Nephron (organoid): ENCODE measurements around the gene KRT84.

Source experiments
- H3K27ac Mint-ChIP-seq, 3 experiments: 2 replicates each; pipeline ENCODE4 v1.8.0; 2020; ENCODE audit warnings: mixed read lengths in 3 of 3, mild to moderate bottlenecking in 2 of 3, moderate library complexity in 1 of 3
- H3K27me3 Mint-ChIP-seq: 2 replicates; pipeline ENCODE4 v1.8.0; 2021; ENCODE audit warnings: low read depth, mild to moderate bottlenecking, moderate library complexity, mixed read lengths
- H3K36me3 Mint-ChIP-seq: 2 replicates; pipeline ENCODE4 v1.8.0; 2020; ENCODE audit warnings: low read depth, mixed read lengths
- H3K4me1 Mint-ChIP-seq: 2 replicates; pipeline ENCODE4 v1.8.0; 2020; ENCODE audit warnings: mixed read lengths
- H3K4me3 Mint-ChIP-seq, 3 experiments: 2 replicates each; pipeline ENCODE4 v1.8.0; 2020; ENCODE audit warnings: mild to moderate bottlenecking in 3 of 3, mixed read lengths in 3 of 3, moderate library complexity in 2 of 3
- H3K9me3 Mint-ChIP-seq: 2 replicates; pipeline ENCODE4 v1.8.0; 2020; ENCODE audit warnings: mixed read lengths
- CTCF ChIP-seq, 3 experiments: fragments of 200-600 bp; sonication (generic); IDR thresholded peaks; one replicate each; pipeline ENCODE4 v1.5.0; 2021; ENCODE audit warnings: antibody characterized with exemption in 3 of 3; ENCODE audit not compliant: unreplicated experiment in 3 of 3

Gene KRT84

GRCh38 chr12:52419656-52420055, 34.2 kb upstream of the KRT84 start:
- Mint-ChIP-seq H3K4me3 (no peak overlapping the region), H3K9me3 (peaks cover 2% of the 10 kb centered on the region), H3K36me3 (no peaks in the 10 kb centered on the region), H3K4me1 (peaks cover 21% of the 10 kb centered on the region), H3K27ac (no peak overlapping the region), H3K27me3 (peaks cover 7% of the 10 kb centered on the region)
- no peak for TF ChIP-seq CTCF (IDR thresholded peaks at IDR 0.05; ENCODE audit: unreplicated experiment in 3 of 3)

- peaks cover 2% of the 10 kb centered on the region for H3K9me3 Mint-ChIP-seq
- TF ChIP-seq CTCF (IDR thresholded peaks at IDR 0.05; ENCODE audit: unreplicated experiment in 3 of 3): no peak
- no peak overlapping the region for H3K27ac Mint-ChIP-seq
- H3K27me3 Mint-ChIP-seq: peaks cover 7% of the 10 kb centered on the region
- no peaks in the 10 kb centered on the region for H3K36me3 Mint-ChIP-seq
- peaks cover 13% of the 10 kb centered on the region for H3K4me1 Mint-ChIP-seq
- no peak overlapping the region for H3K4me3 Mint-ChIP-seq
Observed at GRCh38 chr12:52418576-52419110, 33.2 kb upstream of the KRT84 start.

- Mint-ChIP-seq H3K4me3 (no peak overlapping the region), H3K36me3 (no peaks in the 10 kb centered on the region), H3K27ac (no peak overlapping the region), H3K4me1 (peaks cover 6% of the 10 kb centered on the region), H3K27me3 (peaks cover 7% of the 10 kb centered on the region), H3K9me3 (peaks cover 2% of the 10 kb centered on the region)
- TF ChIP-seq CTCF (IDR thresholded peaks at IDR 0.05; ENCODE audit: unreplicated experiment in 3 of 3): no peak
Observed at GRCh38 chr12:52417740-52418139, 32.3 kb upstream of the KRT84 start.

GRCh38 chr12:52416795-52417194, 31.3 kb upstream of the KRT84 start:
- peaks cover 2% of the 10 kb centered on the region for H3K9me3 Mint-ChIP-seq

GRCh38 chr12:52415870-52416750, 30.7 kb upstream of the KRT84 start:
- peaks cover 14% of the 10 kb centered on the region for H3K27me3 Mint-ChIP-seq
- H3K4me1 Mint-ChIP-seq: peaks cover 6% of the 10 kb centered on the region
- no peak overlapping the region for H3K4me3 Mint-ChIP-seq
- TF ChIP-seq CTCF (IDR thresholded peaks at IDR 0.05; ENCODE audit: unreplicated experiment in 3 of 3): no peak
- peaks cover 2% of the 10 kb centered on the region for H3K9me3 Mint-ChIP-seq
- H3K36me3 Mint-ChIP-seq: no peaks in the 10 kb centered on the region
- peak overlapping the region in 1 of 3 experiments; percentile 7 for H3K27ac Mint-ChIP-seq

More at GRCh38 chr12:52416795-52417194, 31.3 kb upstream of the KRT84 start:
- no peak for TF ChIP-seq CTCF (IDR thresholded peaks at IDR 0.05; ENCODE audit: unreplicated experiment in 3 of 3)
- H3K4me3 Mint-ChIP-seq: no peak overlapping the region
- peaks cover 11% of the 10 kb centered on the region for H3K27me3 Mint-ChIP-seq
- H3K36me3 Mint-ChIP-seq: no peaks in the 10 kb centered on the region
- H3K27ac Mint-ChIP-seq: no peak overlapping the region
- peaks cover 6% of the 10 kb centered on the region for H3K4me1 Mint-ChIP-seq
